HEK293T (cell line): ENCODE measurements around the gene DOCK2.

Source experiments
- CTBP1 ChIP-seq: fragments of 450-650 bp; IDR thresholded peaks from 2 replicates; pipeline ENCODE4 v1.6.1; 2016; ENCODE audit warnings: borderline replicate concordance
- FOXK2 ChIP-seq: fragments of 450-650 bp; IDR thresholded peaks from 2 replicates; pipeline ENCODE4 v1.6.1; 2016; ENCODE audit warnings: mild to moderate bottlenecking
- FOXM1 ChIP-seq: fragments of 450-650 bp; IDR thresholded peaks from 2 replicates; pipeline ENCODE4 v1.6.1; 2017; ENCODE audit warnings: mild to moderate bottlenecking, borderline replicate concordance
- L3MBTL2 ChIP-seq: fragments of 450-650 bp; conservative IDR thresholded peaks from 2 replicates; pipeline ENCODE4 v1.6.1; 2016; ENCODE audit warnings: mild to moderate bottlenecking
- LEF1 ChIP-seq: fragments of 450-650 bp; IDR thresholded peaks from 2 replicates; pipeline ENCODE4 v1.6.1; 2017; ENCODE audit warnings: mild to moderate bottlenecking, borderline replicate concordance
- NFRKB ChIP-seq: fragments of 450-650 bp; IDR thresholded peaks from 2 replicates; pipeline ENCODE4 v1.6.1; 2016; ENCODE audit warnings: mild to moderate bottlenecking, moderate library complexity
- SUZ12 ChIP-seq: fragments of 450-650 bp; IDR thresholded peaks from 2 replicates; pipeline ENCODE4 v1.6.1; 2016; ENCODE audit warnings: mild to moderate bottlenecking

- TF ChIP-seq L3MBTL2 (no peak), LEF1 (no peak), CTBP1 (no peak), SUZ12 (no peak), NFRKB (no peak), FOXK2 (no peak), FOXM1 (no peak)
Observed at GRCh38 chr5:169908864-169909263, 271.8 kb downstream of the DOCK2 start.
